DND-41 (cell line): ENCODE data around the gene RPS6KB2.

Experiments used
- CTCF ChIP-seq: IDR thresholded peaks from 2 replicates; pipeline ENCODE4 v1.5.1; 2012; ENCODE audit warnings: borderline replicate concordance, low read length, moderate library complexity, mild to moderate bottlenecking; ENCODE audit not compliant: poor library complexity, severe bottlenecking; ENCODE audit errors: extremely low read depth
- EZH2 ChIP-seq: IDR thresholded peaks from 3 replicates; pipeline ENCODE4 v1.6.1; 2012; ENCODE audit warnings: borderline replicate concordance, low read depth, mild to moderate bottlenecking, moderate library complexity, low read length, inconsistent platforms; ENCODE audit not compliant: severe bottlenecking

GRCh38 chr11:67404515-67405195 is 23.6 kb upstream of the RPS6KB2 start:
- TF ChIP-seq CTCF (no peak), EZH2 (no peak)
